Glomerular visceral epithelial cell (primary cell): ENCODE results near the gene FLNB.
"Not testable (repeated sequence)": the region's sequence is repeated elsewhere in the genome, so short reads cannot be mapped to it uniquely, and the experiment has no call there.

Source experiments
- DNase-seq: peaks from one replicate; pipeline ENCODE4 v3.0.0-alpha.2; 2016; ENCODE audit errors: extremely low spot score

Gene FLNB

GRCh38 chr3:57982561-57983243 is 25.5 kb upstream of the FLNB start:
- DNase-seq = no peak

GRCh38 chr3:57983734-57984518 is 24.3 kb upstream of the FLNB start:
- DNase-seq = peak; percentile 73

DNA sequence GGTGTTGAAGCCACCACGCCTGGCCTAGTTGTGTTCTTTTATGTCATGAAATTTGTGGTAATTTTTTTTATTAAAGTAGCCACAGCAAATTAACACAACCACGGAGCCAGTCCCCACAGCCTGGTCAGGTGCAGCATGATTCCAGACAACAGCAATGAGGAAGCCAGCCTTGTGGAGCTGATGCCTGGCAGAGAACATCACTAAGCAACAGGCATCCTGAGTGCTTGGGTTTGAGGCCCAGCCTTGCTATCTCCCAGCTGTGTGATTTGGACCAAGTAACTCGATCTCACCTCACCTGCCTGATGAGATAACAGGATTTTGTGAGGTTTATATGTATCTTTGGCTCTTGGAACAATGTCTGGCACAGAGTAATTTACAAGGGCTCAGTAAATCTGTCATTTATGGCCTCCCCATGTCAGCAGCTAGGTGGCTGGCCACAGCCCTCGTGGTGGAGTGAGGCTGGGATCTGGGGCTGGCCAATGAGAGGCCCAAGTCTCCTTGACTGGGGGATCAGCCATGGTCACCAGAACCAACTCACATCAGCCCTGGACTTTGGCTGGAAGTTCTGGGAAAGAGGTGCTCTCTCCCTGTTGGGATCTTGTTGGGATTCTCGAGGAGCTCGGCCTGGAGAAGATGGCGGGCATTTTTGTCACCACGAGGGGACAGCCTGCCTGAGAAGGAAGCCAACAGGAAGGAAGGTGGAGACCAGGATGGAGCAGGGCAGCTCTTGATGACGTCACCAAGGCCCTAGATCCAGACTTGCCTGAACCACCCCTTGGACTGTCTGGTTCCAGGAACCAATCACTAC is 22.8 kb upstream of the FLNB start:
- no peak for DNase-seq

GRCh38 chr3:57985984-57986246 is 22.3 kb upstream of the FLNB start:
- no peak for DNase-seq

GRCh38 chr3:57986261-57986660 is 22.0 kb upstream of the FLNB start:
- DNase-seq = no peak

GRCh38 chr3:57989198-57989597 is 19.0 kb upstream of the FLNB start:
- not testable (repeated sequence) for DNase-seq

- DNase-seq = no peak
These were observed 18.6 kb upstream of the FLNB start for GRCh38 chr3:57989646-57990045.

DNA sequence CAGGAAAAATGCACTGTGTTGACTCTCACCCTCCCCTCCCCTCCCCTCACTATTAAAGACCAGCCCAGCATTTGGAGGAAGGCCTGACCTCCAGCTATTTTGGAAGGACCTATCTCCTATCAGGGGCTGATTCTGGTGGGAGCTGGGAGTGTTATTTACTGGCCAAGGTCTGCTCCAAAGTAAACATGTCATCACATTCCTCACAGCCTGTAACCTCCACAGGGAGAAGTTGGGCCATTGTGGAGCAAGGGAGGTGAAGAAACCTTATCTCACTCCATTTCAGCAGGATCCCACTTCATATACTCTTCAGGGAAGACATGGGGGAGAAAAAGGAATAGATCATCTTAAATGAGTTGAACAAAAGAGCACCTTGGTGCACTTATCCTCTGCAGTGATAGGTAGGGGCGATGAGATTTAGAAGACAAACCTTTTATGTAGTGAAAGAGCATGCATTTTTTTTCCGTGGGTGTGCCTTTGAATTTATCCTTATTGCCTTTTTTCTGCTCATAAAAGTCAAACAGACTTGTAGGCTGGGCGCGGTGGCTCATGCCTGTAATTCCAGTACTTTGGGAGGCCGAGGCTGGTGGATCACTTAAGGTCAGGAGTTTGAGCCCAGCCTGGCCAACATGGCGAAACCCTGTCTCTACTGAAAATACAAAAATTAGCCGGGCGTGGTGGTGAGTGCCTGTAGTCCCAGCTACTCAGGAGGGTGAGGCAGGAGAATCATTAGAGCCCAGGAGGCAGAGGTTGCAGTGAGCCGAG is 15.6 kb upstream of the FLNB start:
- DNase-seq = no peak

DNA sequence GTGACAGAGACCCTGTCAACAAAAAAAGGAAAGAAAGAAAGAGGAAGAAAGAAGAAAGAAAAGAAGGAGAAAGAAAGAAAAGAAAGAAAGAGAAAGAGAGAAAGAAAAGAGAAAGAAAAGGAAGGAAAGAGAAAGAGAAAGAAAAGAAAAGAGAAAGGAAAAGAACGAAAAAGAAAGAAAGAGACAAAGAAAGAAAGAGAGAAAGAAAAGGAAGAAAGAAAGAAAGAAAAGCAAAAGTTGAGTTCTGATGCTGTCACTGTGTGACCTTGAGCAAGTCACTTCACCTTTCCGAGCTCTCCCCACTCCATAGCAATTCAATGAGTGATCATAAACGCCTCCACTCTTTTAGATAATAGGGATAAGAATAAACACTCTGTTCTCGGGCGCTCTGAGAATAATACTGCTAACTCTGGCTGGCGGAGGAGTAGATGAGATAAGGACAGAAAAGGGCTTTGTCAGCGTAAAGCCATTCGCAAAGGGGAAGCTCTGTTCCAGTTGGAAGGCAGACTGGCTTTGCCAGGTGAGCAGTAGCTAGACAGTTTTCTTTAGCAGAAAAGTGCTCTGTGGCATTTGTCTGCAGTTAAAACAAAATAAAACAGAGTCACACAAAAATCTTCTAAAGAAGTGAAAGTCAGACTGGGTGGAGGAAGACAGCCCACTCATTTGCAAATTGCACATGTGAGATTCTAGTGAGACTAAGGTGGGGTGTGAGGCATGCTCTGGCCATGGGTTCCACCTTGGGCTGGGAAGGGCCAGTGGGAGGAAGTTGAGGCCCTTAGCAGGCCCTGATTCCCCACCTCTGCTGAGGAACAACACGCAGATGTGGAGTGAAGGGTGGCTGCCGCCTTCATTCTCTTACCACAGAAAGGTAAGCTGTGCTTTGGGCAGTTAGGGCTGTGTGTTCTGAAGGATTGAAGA is 9.6 kb upstream of the FLNB start:
- DNase-seq = no peak

GRCh38 chr3:57999417-58000115 is 8.7 kb upstream of the FLNB start:
- no peak for DNase-seq

GRCh38 chr3:58000306-58001085 is 7.7 kb upstream of the FLNB start:
- DNase-seq = no peak

- no peak for DNase-seq
These were observed 7.1 kb upstream of the FLNB start for GRCh38 chr3:58001086-58001467.

GRCh38 chr3:58001979-58002378 is 6.2 kb upstream of the FLNB start:
- DNase-seq = no peak

DNA sequence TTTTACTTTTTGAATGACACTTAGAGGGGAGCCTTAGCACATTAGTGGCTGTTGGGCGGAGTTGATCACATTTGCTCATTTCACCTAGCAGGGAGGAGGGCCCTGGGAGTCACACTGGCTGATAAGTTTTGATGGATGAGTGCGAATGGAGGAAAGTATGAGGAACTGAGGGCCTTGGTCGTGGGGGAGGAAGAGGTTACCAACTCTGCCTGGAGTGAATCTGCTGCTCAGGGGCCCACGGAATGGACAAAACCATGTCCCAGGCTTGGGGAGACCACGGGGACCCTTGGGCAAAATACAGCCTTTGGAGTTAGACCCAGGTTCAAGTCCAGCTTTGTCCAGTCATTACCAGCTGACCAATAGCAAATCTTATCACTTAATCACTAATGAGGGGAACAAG is 5.1 kb upstream of the FLNB start:
- DNase-seq = no peak

- DNase-seq = peak; percentile 61
These were observed 3.2 kb upstream of the FLNB start for GRCh38 chr3:58004973-58005372.

DNA sequence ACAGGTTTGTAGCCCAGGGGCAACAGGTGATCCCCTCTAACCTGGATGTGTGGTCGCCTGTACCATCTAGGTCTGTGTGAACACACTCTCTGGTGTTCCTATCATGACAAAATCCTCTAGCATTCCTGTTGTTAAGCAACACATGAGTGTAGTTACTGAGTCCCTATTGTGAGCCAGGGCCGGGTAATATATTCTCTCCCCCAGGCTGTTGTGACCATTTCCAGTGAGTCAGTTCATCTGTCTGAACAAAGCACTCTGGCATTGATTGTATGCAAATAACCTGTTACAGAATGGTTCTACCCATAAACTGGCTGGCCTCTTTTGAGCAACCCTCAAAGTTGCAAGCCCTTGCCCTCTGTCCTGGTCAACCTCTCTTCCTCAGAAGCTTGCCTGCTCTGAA is 2.6 kb upstream of the FLNB start:
- peak; percentile 61 for DNase-seq

DNA sequence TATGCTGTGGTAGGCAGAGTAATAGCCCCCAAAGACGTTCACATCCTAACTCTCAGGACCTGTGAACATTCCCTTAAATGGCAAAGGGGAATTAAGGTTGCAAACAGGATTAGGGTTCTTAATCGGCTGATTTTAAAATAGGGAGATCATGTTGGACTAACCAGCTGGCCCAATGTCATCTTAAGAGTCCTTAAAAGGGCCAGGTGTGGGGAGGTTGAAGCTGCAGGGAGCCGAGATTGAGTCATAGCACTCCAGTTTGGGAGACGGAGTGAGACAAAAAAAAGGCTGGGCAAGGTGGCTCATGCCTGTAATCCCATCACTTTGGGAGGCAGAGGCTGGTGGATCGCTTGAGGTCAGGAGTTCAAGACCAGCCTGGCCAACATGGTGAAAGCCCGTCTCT is 1.6 kb upstream of the FLNB start:
- DNase-seq = no peak

GRCh38 chr3:58009026-58009748 is 965 bp downstream of the FLNB start:
- no peak for DNase-seq
